Measurements from ENCODE around the gene C1QA. TPM values are rescaled to one million over a fixed set of nuclear protein-coding genes. Genes with fewer than 3 reads are reported as not detected.

The C1QA gene
- polyA plus RNA-seq, 1 donor (not counting 4 experiments of a cell fraction or from before 2014, with no cell fraction given): not detected

- Histone ChIP-seq H3K9me1 (ENCODE audit: control insufficient read depth, extremely low read depth, insufficient read depth, low read length) (no peaks in the 10 kb centered on the region), H3K9me3 (ENCODE audit: control insufficient read depth, low read depth, low read length) (no peaks in the 10 kb centered on the region), H3K4me3 (ENCODE audit: control insufficient read depth in 2 of 3, extremely low read depth in 1 of 3, insufficient read depth in 2 of 3, low read depth in 1 of 3, low read length in 3 of 3) (no peak overlapping the region), H2AFZ (ENCODE audit: control insufficient read depth, low read length) (no peak overlapping the region), H4K20me1 (ENCODE audit: control insufficient read depth, extremely low read depth, insufficient read depth, low read length) (no peaks in the 10 kb centered on the region), H3K4me2 (ENCODE audit: control insufficient read depth, extremely low read depth, insufficient read depth, low read depth, low read length) (no peak overlapping the region), H3K4me1 (ENCODE audit: control insufficient read depth, extremely low read depth, insufficient read depth, low read length) (no peaks in the 10 kb centered on the region), H3K36me3 (ENCODE audit: control insufficient read depth in 2 of 2, extremely low read depth in 1 of 2, insufficient read depth in 2 of 2, low read length in 2 of 2) (no peaks in the 10 kb centered on the region), H3K27me3 (ENCODE audit: control insufficient read depth, extremely low read depth, insufficient read depth, low read length) (peaks cover 19% of the 10 kb centered on the region), H3K27ac (ENCODE audit: control insufficient read depth, insufficient read depth, low read length) (no peak overlapping the region), H3K79me2 (ENCODE audit: control insufficient read depth, insufficient read depth, low read length) (no peaks in the 10 kb centered on the region), H3K9ac (ENCODE audit: control insufficient read depth, extremely low read depth, insufficient read depth, low read length) (no peak overlapping the region)
- dilution Hi-C loops (cut with MboI; ENCODE audit: extremely low pct_ligation_motif_present, low sequenced_read_pairs): no loop called here
- TF ChIP-seq, protein P1, sequence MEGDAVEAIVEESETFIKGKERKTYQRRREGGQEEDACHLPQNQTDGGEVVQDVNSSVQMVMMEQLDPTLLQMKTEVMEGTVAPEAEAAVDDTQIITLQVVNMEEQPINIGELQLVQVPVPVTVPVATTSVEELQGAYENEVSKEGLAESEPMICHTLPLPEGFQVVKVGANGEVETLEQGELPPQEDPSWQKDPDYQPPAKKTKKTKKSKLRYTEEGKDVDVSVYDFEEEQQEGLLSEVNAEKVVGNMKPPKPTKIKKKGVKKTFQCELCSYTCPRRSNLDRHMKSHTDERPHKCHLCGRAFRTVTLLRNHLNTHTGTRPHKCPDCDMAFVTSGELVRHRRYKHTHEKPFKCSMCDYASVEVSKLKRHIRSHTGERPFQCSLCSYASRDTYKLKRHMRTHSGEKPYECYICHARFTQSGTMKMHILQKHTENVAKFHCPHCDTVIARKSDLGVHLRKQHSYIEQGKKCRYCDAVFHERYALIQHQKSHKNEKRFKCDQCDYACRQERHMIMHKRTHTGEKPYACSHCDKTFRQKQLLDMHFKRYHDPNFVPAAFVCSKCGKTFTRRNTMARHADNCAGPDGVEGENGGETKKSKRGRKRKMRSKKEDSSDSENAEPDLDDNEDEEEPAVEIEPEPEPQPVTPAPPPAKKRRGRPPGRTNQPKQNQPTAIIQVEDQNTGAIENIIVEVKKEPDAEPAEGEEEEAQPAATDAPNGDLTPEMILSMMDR (optimal IDR thresholded peaks at IDR 0.05 in 1 of 3, IDR thresholded peaks at IDR 0.05 in 1 of 3, conservative IDR thresholded peaks at IDR 0.05 in 1 of 3; ENCODE audit: extremely low read depth in 1 of 3, insufficient read depth in 2 of 3, low read length in 3 of 3): no peak
- TF ChIP-seq EZH2 (IDR thresholded peaks at IDR 0.05; ENCODE audit: low read length): no peak
- DNase-seq (ENCODE audit: low read depth, low spot score): no peak
- no peak for FAIRE-seq
Measured at GRCh38 chr1:22588899-22589422, 47.5 kb upstream of the C1QA start.

- TF ChIP-seq EZH2 (IDR thresholded peaks at IDR 0.05; ENCODE audit: low read length): no peak
- TF ChIP-seq, protein P1 (optimal IDR thresholded peaks at IDR 0.05 in 1 of 3, IDR thresholded peaks at IDR 0.05 in 1 of 3, conservative IDR thresholded peaks at IDR 0.05 in 1 of 3; ENCODE audit: extremely low read depth in 1 of 3, insufficient read depth in 2 of 3, low read length in 3 of 3): no peak
- H3K79me2 ChIP-seq (ENCODE audit: control insufficient read depth, insufficient read depth, low read length): no peaks in the 10 kb centered on the region
- no peak overlapping the region for H3K4me3 ChIP-seq (ENCODE audit: control insufficient read depth in 2 of 3, extremely low read depth in 1 of 3, insufficient read depth in 2 of 3, low read depth in 1 of 3, low read length in 3 of 3)
- no peak overlapping the region for H3K4me2 ChIP-seq (ENCODE audit: control insufficient read depth, extremely low read depth, insufficient read depth, low read depth, low read length)
- FAIRE-seq: no peak
- dilution Hi-C loops (cut with MboI; ENCODE audit: extremely low pct_ligation_motif_present, low sequenced_read_pairs): no loop called here
- H3K9me1 ChIP-seq (ENCODE audit: control insufficient read depth, extremely low read depth, insufficient read depth, low read length): no peaks in the 10 kb centered on the region
- H4K20me1 ChIP-seq (ENCODE audit: control insufficient read depth, extremely low read depth, insufficient read depth, low read length): no peaks in the 10 kb centered on the region
- H3K27ac ChIP-seq (ENCODE audit: control insufficient read depth, insufficient read depth, low read length): no peak overlapping the region
- H2AFZ ChIP-seq (ENCODE audit: control insufficient read depth, low read length): no peak overlapping the region
- H3K27me3 ChIP-seq (ENCODE audit: control insufficient read depth, extremely low read depth, insufficient read depth, low read length): peaks cover 34% of the 10 kb centered on the region
- no peaks in the 10 kb centered on the region for H3K4me1 ChIP-seq (ENCODE audit: control insufficient read depth, extremely low read depth, insufficient read depth, low read length)
- no peaks in the 10 kb centered on the region for H3K9me3 ChIP-seq (ENCODE audit: control insufficient read depth, low read depth, low read length)
- H3K9ac ChIP-seq (ENCODE audit: control insufficient read depth, extremely low read depth, insufficient read depth, low read length): no peak overlapping the region
- no peaks in the 10 kb centered on the region for H3K36me3 ChIP-seq (ENCODE audit: control insufficient read depth in 2 of 2, extremely low read depth in 1 of 2, insufficient read depth in 2 of 2, low read length in 2 of 2)
- no peak for DNase-seq (ENCODE audit: low read depth, low spot score)
Measured at GRCh38 chr1:22591576-22591975, 44.9 kb upstream of the C1QA start.

All from keratinocyte (primary cell).